H54 (cell line): ENCODE results near the gene IRX4.

Source experiments
- DNase-seq: peaks from one replicate; pipeline ENCODE4 v3.0.0; 2011; ENCODE audit warnings: low spot score, mixed read lengths; ENCODE audit not compliant: insufficient read length
- FAIRE-seq: peaks from 3 replicates; lab custom pipeline; 2011; peaks lifted over from hg19 to GRCh38; lab: Jason Lieb, UNC
- POLR2A ChIP-seq: IDR thresholded peaks from 2 replicates; pipeline ENCODE4 v1.6.1; 2011; ENCODE audit warnings: low read depth, mild to moderate bottlenecking, low read length

The IRX4 gene

GRCh38 chr5:1831677-1832313 is 50.9 kb downstream of the IRX4 start:
- DNase-seq = no peak
- FAIRE-seq = no peak

GRCh38 chr5:1831257-1831656 is 51.5 kb downstream of the IRX4 start:
- TF ChIP-seq POLR2A = no peak
- FAIRE-seq = no peak
- DNase-seq = no peak

More at GRCh38 chr5:1831677-1832313, 50.9 kb downstream of the IRX4 start:
- TF ChIP-seq POLR2A = no peak

- no peak for DNase-seq
- no peak for FAIRE-seq
- no peak for TF ChIP-seq POLR2A
Observed at GRCh38 chr5:1830571-1831228, 52.0 kb downstream of the IRX4 start.

DNA sequence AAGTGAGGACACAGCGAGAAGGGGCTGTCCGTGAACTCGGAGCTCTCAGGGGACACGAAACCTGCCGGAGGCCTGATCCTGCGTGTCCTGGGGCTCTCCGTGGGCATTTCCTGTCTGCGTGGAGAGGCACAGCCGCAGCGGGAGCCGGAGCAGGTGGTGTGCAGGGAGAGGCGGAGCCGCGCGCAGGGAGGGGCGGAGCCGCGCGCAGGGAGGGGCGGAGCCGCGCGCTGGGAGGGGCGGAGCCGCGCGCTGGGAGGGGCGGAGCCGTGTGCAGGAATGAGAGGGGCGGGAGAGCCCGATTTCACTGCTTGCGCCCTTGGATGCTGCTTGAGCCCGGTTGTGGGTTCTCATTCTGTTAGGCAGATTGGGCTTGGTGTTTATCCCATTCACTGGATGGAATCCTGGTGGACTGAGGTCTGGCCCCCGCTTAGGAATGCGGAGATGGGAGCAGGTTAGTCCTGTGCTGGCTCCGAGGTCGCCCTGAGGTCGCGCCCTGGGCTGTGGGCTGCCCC is 54.8 kb downstream of the IRX4 start:
- DNase-seq (no peak), FAIRE-seq (no peak)
- no peak for TF ChIP-seq POLR2A
